Measurements from ENCODE around the gene SNED1. TPM values are rescaled to one million over a fixed set of nuclear protein-coding genes. Genes with fewer than 3 reads are reported as not detected.

Gene SNED1
- total RNA-seq, 1 experiment from 2014 or later = not detected

- Mint-ChIP-seq H3K36me3 (ENCODE audit: insufficient read depth, unreplicated experiment) (no peaks in the 10 kb centered on the region), H3K27me3 (ENCODE audit: insufficient read depth, unreplicated experiment) (peaks cover 4% of the 10 kb centered on the region), H3K27ac (ENCODE audit: unreplicated experiment) (no peak overlapping the region), H3K9me3 (ENCODE audit: unreplicated experiment) (peaks cover 7% of the 10 kb centered on the region), H3K4me1 (ENCODE audit: low read depth, unreplicated experiment) (no peaks in the 10 kb centered on the region), H3K4me3 (ENCODE audit: unreplicated experiment) (no peak overlapping the region)
- CTCF ChIA-PET = no interaction called here
- no peak for DNase-seq
- BruUV-seq (replicated peaks) = no TSS peak
- no peak overlapping the region for H3K4me3 ChIP-seq (ENCODE audit: low read depth, low read length)
- TF ChIP-seq, protein P1, sequence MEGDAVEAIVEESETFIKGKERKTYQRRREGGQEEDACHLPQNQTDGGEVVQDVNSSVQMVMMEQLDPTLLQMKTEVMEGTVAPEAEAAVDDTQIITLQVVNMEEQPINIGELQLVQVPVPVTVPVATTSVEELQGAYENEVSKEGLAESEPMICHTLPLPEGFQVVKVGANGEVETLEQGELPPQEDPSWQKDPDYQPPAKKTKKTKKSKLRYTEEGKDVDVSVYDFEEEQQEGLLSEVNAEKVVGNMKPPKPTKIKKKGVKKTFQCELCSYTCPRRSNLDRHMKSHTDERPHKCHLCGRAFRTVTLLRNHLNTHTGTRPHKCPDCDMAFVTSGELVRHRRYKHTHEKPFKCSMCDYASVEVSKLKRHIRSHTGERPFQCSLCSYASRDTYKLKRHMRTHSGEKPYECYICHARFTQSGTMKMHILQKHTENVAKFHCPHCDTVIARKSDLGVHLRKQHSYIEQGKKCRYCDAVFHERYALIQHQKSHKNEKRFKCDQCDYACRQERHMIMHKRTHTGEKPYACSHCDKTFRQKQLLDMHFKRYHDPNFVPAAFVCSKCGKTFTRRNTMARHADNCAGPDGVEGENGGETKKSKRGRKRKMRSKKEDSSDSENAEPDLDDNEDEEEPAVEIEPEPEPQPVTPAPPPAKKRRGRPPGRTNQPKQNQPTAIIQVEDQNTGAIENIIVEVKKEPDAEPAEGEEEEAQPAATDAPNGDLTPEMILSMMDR (IDR thresholded peaks at IDR 0.05; ENCODE audit: insufficient read depth in 1 of 2, low read depth in 1 of 2, low read length in 1 of 2, severe bottlenecking in 1 of 2, unreplicated experiment in 1 of 2) = no peak
- intact Hi-C loops (cut with micrococcal nuclease; ENCODE audit: unreplicated experiment) = no loop called here
- no peaks in the 10 kb centered on the region for H3K9me3 ChIP-seq
- no peaks in the 10 kb centered on the region for H3K27me3 ChIP-seq (replicated peaks; ENCODE audit: control insufficient read depth, insufficient read depth, low read length)
- H3K36me3 ChIP-seq (ENCODE audit: control insufficient read depth, insufficient read depth, low read length) = no peaks in the 10 kb centered on the region
- no peaks in the 10 kb centered on the region for H3K4me1 ChIP-seq
- POLR2A ChIA-PET = no interaction called here
These were observed 33.0 kb upstream of the SNED1 start for GRCh38 chr2:240965296-240965904.

DNA sequence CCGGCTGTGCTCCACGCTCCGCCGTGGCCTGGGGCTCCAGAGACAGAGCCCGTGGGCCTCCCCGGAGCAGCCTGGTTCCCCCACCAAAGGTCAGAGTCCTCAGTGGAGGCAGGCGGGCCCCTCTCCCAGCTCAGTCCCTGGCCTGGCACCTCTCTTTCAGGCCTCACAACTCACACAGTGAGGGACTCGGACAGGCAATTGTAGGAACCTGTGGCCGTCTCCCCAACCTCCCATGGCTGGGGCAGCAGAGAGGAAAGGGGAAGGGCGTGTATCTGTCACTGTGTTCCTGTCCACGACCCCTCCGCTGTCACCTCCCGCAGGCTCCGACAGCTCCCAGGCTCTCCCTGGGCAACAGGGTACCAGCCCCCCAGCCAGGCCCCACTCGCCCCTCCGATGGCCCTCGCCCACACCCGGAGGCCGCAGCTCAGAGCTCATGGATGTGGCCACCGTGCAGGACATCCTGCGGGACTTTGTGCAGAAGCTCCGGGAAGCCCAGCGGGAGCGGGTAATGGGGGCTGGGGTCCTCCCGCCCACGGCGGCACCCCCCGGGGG lies 32.4 kb upstream of the SNED1 start:
- TF ChIP-seq, protein P1 (IDR thresholded peaks at IDR 0.05; ENCODE audit: insufficient read depth in 1 of 2, low read depth in 1 of 2, low read length in 1 of 2, severe bottlenecking in 1 of 2, unreplicated experiment in 1 of 2) = no peak
- intact Hi-C loops (cut with micrococcal nuclease; ENCODE audit: unreplicated experiment) = no loop called here
- Histone ChIP-seq H3K4me1 (no peaks in the 10 kb centered on the region), H3K36me3 (ENCODE audit: control insufficient read depth, insufficient read depth, low read length) (no peaks in the 10 kb centered on the region), H3K4me3 (ENCODE audit: low read depth, low read length) (no peak overlapping the region), H3K27me3 (replicated peaks; ENCODE audit: control insufficient read depth, insufficient read depth, low read length) (no peaks in the 10 kb centered on the region), H3K9me3 (no peaks in the 10 kb centered on the region)
- ChIA-PET POLR2A (no interaction called here), CTCF (no interaction called here)
- Mint-ChIP-seq H3K4me1 (ENCODE audit: low read depth, unreplicated experiment) (no peaks in the 10 kb centered on the region), H3K36me3 (ENCODE audit: insufficient read depth, unreplicated experiment) (no peaks in the 10 kb centered on the region), H3K27me3 (ENCODE audit: insufficient read depth, unreplicated experiment) (peaks cover 4% of the 10 kb centered on the region), H3K4me3 (ENCODE audit: unreplicated experiment) (no peak overlapping the region), H3K9me3 (ENCODE audit: unreplicated experiment) (peaks cover 9% of the 10 kb centered on the region), H3K27ac (ENCODE audit: unreplicated experiment) (no peak overlapping the region)
- DNase-seq = no peak
- BruUV-seq (replicated peaks) = no TSS peak

DNA sequence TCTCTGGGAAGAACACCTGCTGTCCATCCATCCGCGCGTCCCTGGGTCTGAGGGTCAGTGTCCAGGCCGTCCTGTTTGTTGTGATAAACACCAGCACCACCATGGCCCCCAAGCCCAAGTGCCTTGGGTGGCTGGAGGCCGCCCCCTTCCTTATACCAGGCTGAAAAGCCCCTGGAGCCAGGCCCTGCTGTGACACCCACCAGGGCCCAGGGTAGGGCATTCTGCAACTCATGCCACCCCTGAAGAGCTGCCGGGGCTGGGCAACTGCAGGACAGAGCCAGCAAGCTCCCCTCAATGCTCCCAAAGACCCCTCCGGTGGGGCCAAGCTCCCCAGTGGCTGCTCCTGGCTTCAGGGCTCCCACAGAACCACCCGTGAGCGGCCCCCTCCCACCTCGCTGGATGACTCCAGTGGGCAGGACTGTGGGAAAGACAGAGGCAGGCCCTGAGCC lies 31.9 kb upstream of the SNED1 start:
- Mint-ChIP-seq H3K4me1 (ENCODE audit: low read depth, unreplicated experiment) (no peaks in the 10 kb centered on the region), H3K9me3 (ENCODE audit: unreplicated experiment) (peaks cover 9% of the 10 kb centered on the region), H3K27ac (ENCODE audit: unreplicated experiment) (no peak overlapping the region), H3K36me3 (ENCODE audit: insufficient read depth, unreplicated experiment) (no peaks in the 10 kb centered on the region), H3K4me3 (ENCODE audit: unreplicated experiment) (no peak overlapping the region), H3K27me3 (ENCODE audit: insufficient read depth, unreplicated experiment) (peaks cover 6% of the 10 kb centered on the region)
- Histone ChIP-seq H3K36me3 (ENCODE audit: control insufficient read depth, insufficient read depth, low read length) (no peaks in the 10 kb centered on the region), H3K27me3 (replicated peaks; ENCODE audit: control insufficient read depth, insufficient read depth, low read length) (no peaks in the 10 kb centered on the region), H3K9me3 (no peaks in the 10 kb centered on the region), H3K4me3 (ENCODE audit: low read depth, low read length) (no peak overlapping the region), H3K4me1 (no peaks in the 10 kb centered on the region)
- DNase-seq = no peak
- no TSS peak for BruUV-seq (replicated peaks)
- ChIA-PET CTCF (no interaction called here), POLR2A (no interaction called here)
- intact Hi-C loops (cut with micrococcal nuclease; ENCODE audit: unreplicated experiment) = no loop called here
- TF ChIP-seq, protein P1 (IDR thresholded peaks at IDR 0.05; ENCODE audit: insufficient read depth in 1 of 2, low read depth in 1 of 2, low read length in 1 of 2, severe bottlenecking in 1 of 2, unreplicated experiment in 1 of 2) = no peak
